K562 (cell line): ENCODE data around the gene OR10H5. TPM values are rescaled to one million over a fixed set of nuclear protein-coding genes. Genes with fewer than 3 reads are reported as not detected.

Experiments used
- CAMTA2 ChIP-seq: fragments of 250-450 bp; sonication (Bioruptor Pico); conservative IDR thresholded peaks from 2 replicates; pipeline ENCODE4 v1.5.1; 2022
- CREB3 ChIP-seq: fragments of 450-650 bp; conservative IDR thresholded peaks from 2 replicates; pipeline ENCODE4 v1.6.1; 2016; ENCODE audit warnings: missing genetic modification characterization, low read depth, mild to moderate bottlenecking, missing compliant biosample characterization, moderate library complexity
- E2F3 ChIP-seq: fragments of 250-450 bp; sonication (Bioruptor Pico); IDR thresholded peaks from 2 replicates; pipeline ENCODE4 v1.4.0; 2020; ENCODE audit warnings: mild to moderate bottlenecking
- E2F6 ChIP-seq, 2 experiments: IDR thresholded peaks; 2 replicates each; pipeline ENCODE4 v1.6.1; 2011; ENCODE audit warnings: borderline replicate concordance in 1 of 2, control low read depth in 1 of 2, low read depth in 1 of 2, low read length in 1 of 2, mild to moderate bottlenecking in 1 of 2, mixed read lengths in 1 of 2, moderate library complexity in 1 of 2; ENCODE audit not compliant: insufficient read depth in 1 of 2, insufficient read length in 1 of 2, poor library complexity in 1 of 2, severe bottlenecking in 1 of 2; ENCODE audit errors: extremely low read depth in 1 of 2
- HIVEP1 ChIP-seq: fragments of 250-450 bp; sonication (Bioruptor Pico); IDR thresholded peaks from 2 replicates; pipeline ENCODE4 v1.4.0; 2020; ENCODE audit warnings: mild to moderate bottlenecking
- JUND ChIP-seq, 2 experiments: IDR thresholded peaks; 2 replicates in 1 of 2; 3 replicates in 1 of 2; pipeline ENCODE4 v1.6.1; 2011; ENCODE audit warnings: borderline replicate concordance in 2 of 2, low read depth in 2 of 2, low read length in 2 of 2, improper control_type of control experiment in 1 of 2, missing biosample characterization in 1 of 2, missing genetic modification characterization in 1 of 2, missing genetic modification reagents in 1 of 2
- KAT8 ChIP-seq: fragments of 450-650 bp; IDR thresholded peaks from 2 replicates; pipeline ENCODE4 v1.6.1; 2016; ENCODE audit warnings: low read depth, mild to moderate bottlenecking
- KDM5B ChIP-seq: fragments of 200-600 bp; sonication (generic); IDR thresholded peaks from 2 replicates; pipeline ENCODE4 v1.6.1; 2012; ENCODE audit warnings: low read depth, mild to moderate bottlenecking, moderate library complexity, low read length, control low read depth, inconsistent platforms; ENCODE audit not compliant: insufficient replicate concordance
- POLR3G ChIP-seq: IDR thresholded peaks from 2 replicates; pipeline ENCODE4 v1.6.1; 2011; ENCODE audit not compliant: insufficient read length, insufficient replicate concordance; ENCODE audit errors: extremely low read depth
- RERE ChIP-seq: sonication (generic); formaldehyde crosslinking; IDR thresholded peaks from 2 replicates; pipeline ENCODE4 v1.8.0; 2023; ENCODE audit warnings: missing genetic modification reagents, mild to moderate bottlenecking, borderline replicate concordance
- STAT5B ChIP-seq: fragments of 250-450 bp; sonication (Bioruptor Pico); IDR thresholded peaks from 2 replicates; pipeline ENCODE4 v1.8.0; 2021; ENCODE audit warnings: mild to moderate bottlenecking, inconsistent platforms
- TGIF2 ChIP-seq: sonication (generic); formaldehyde crosslinking; IDR thresholded peaks from 2 replicates; pipeline ENCODE4 v1.8.1; 2022; ENCODE audit warnings: mild to moderate bottlenecking, missing genetic modification reagents, moderate library complexity
- ZC3H4 ChIP-seq: sonication (generic); formaldehyde crosslinking; IDR thresholded peaks from 2 replicates; pipeline ENCODE4 v1.9.0; 2021; ENCODE audit warnings: missing genetic modification reagents, borderline replicate concordance
- ZKSCAN8 ChIP-seq: fragments of 200-800 bp; sonication (Bioruptor generic); IDR thresholded peaks from 2 replicates; pipeline ENCODE4 v1.6.1; 2016; ENCODE audit warnings: missing genetic modification characterization, missing compliant biosample characterization
- ZNF175 ChIP-seq: fragments of 200-800 bp; sonication (Bioruptor generic); IDR thresholded peaks from 2 replicates; pipeline ENCODE4 v1.6.1; 2016; ENCODE audit warnings: low read depth, mild to moderate bottlenecking, missing genetic modification characterization, missing compliant biosample characterization
- ZNF224 ChIP-seq: sonication (generic); formaldehyde crosslinking; IDR thresholded peaks from 2 replicates; pipeline ENCODE4 v1.8.0; 2022; ENCODE audit warnings: mild to moderate bottlenecking, missing genetic modification reagents
- ZNF324 ChIP-seq: fragments of 250-450 bp; sonication (Bioruptor Pico); IDR thresholded peaks from 2 replicates; pipeline ENCODE4 v1.4.0; 2020; ENCODE audit warnings: mild to moderate bottlenecking
- polyA plus RNA-seq, 8 experiments: library from polyadenylated mRNA; depleted of rRNA in 4 of 8; stranded (reverse) in 5 of 8; unstranded in 3 of 8; fragments of >200 nt; fragmentation: Nextera tagmentation in 2 of 8; fragmentation: Illumina TruSeq in 1 of 8; extraction: Ambion mirVana in 2 of 8; extraction: Trizol in 1 of 8; gene quantifications; 2 replicates each; pipeline versions ENCODE4 v1.2.1 to v1.2.3, GENCODE V29; 2011 to 2014; ENCODE audit warnings: inconsistent platforms in 1 of 8, missing spikeins in 1 of 8
- total RNA-seq, 7 experiments: library from RNA; depleted of rRNA in 6 of 7; stranded (reverse); fragments of >200 nt in 6 of 7; fragmentation: Illumina TruSeq in 2 of 7; extraction: Trizol in 2 of 7; gene quantifications; 2 replicates each; pipeline versions ENCODE4 v1.2.1 to v1.2.3, GENCODE V29; 2011 to 2021; ENCODE audit warnings: low replicate concordance in 1 of 7
- TF ChIP-seq, protein P1 (sequence below): fragments of 250-450 bp; sonication (Bioruptor Pico); IDR thresholded peaks from 2 replicates; pipeline ENCODE4 v1.8.0; 2021; ENCODE audit warnings: moderate library complexity, mild to moderate bottlenecking, inconsistent platforms

Gene OR10H5
- total and polyA plus RNA-seq, 9 of the 15 experiments (the other 6 are each of a cell fraction or from before 2014, with no cell fraction given), result not detected

DNA sequence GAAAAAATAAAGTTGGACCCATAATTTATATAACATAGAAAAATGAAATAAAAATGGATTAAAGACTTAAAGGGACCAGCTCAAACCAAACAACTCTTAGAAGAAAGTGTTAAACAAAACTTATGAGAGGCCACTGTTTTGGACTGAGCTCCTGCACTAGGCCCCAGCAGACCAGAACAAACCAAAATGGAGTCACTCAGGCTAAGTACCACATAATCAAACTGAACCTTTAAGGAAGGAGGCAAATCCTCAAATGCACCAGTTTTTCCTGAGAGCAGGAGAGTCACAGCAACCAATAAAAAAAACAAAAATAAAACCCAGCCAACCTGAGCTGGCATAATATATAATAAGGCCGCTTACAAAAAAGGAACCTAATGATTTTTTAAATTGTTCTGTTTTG is 38.3 kb downstream of the OR10H5 start (continued):
- TF ChIP-seq JUND (IDR thresholded peaks at IDR 0.05; ENCODE audit: borderline replicate concordance, low read depth, low read length), result no peak
- TF ChIP-seq JUND (tag; IDR thresholded peaks at IDR 0.05; ENCODE audit: borderline replicate concordance, low read depth, low read length), result 0 out of 3 replicates have a peak, but pooled peaks have one; percentile 17
- no peak for TF ChIP-seq ZC3H4 (CRISPR knock-in tag)
- no peak for TF ChIP-seq E2F6 (IDR thresholded peaks at IDR 0.05; ENCODE audit: borderline replicate concordance in 1 of 2, extremely low read depth in 1 of 2, insufficient read depth in 1 of 2, insufficient read length in 1 of 2, low read depth in 1 of 2, low read length in 1 of 2, poor library complexity in 1 of 2, severe bottlenecking in 1 of 2)
- TF ChIP-seq, protein P1, sequence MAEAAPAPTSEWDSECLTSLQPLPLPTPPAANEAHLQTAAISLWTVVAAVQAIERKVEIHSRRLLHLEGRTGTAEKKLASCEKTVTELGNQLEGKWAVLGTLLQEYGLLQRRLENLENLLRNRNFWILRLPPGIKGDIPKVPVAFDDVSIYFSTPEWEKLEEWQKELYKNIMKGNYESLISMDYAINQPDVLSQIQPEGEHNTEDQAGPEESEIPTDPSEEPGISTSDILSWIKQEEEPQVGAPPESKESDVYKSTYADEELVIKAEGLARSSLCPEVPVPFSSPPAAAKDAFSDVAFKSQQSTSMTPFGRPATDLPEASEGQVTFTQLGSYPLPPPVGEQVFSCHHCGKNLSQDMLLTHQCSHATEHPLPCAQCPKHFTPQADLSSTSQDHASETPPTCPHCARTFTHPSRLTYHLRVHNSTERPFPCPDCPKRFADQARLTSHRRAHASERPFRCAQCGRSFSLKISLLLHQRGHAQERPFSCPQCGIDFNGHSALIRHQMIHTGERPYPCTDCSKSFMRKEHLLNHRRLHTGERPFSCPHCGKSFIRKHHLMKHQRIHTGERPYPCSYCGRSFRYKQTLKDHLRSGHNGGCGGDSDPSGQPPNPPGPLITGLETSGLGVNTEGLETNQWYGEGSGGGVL (CRISPR knock-in tag), result no peak
- TF ChIP-seq KAT8, result no peak
- peak; percentile 93 for TF ChIP-seq CREB3 (tag)
- TF ChIP-seq CAMTA2 (CRISPR knock-in tag), result no peak
- TF ChIP-seq ZNF324 (CRISPR knock-in tag), result peak; percentile 16; the same call in 1 of the 2 replicates
- TF ChIP-seq KDM5B, result no peak
- 0 out of 2 replicates have a peak, but pooled peaks have one; percentile 56 for TF ChIP-seq ZKSCAN8
- peak; percentile 86 for TF ChIP-seq ZNF175 (CRISPR knock-in tag)
- no peak for TF ChIP-seq POLR3G
- TF ChIP-seq TGIF2, result no peak
- 0 out of 2 replicates have a peak, but pooled peaks have one; percentile 44 for TF ChIP-seq HIVEP1 (CRISPR knock-in tag)
- TF ChIP-seq RERE, result no peak
- no peak for TF ChIP-seq ZNF224 (CRISPR knock-in tag)
- no peak for TF ChIP-seq STAT5B (CRISPR knock-in tag)
- TF ChIP-seq E2F3 (CRISPR knock-in tag), result 0 out of 2 replicates have a peak, but pooled peaks have one; percentile 50
